GM19239 (cell line): ENCODE measurements around the gene LRP1-AS.
"Not testable (repeated sequence)": the region's sequence is repeated elsewhere in the genome, so short reads cannot be mapped to it uniquely, and the experiment has no call there.

ENCODE experiments used
- DNase-seq: peaks from one replicate; pipeline ENCODE4 v3.0.0; 2011; ENCODE audit warnings: low spot score; ENCODE audit not compliant: insufficient read length
- FAIRE-seq: peaks from 2 replicates; lab custom pipeline; 2011; peaks lifted over from hg19 to GRCh38; lab: Jason Lieb, UNC

LRP1-AS gene

GRCh38 chr12:57127101-57127725 is 20.2 kb downstream of the LRP1-AS start:
- FAIRE-seq: peak; percentile 35

GRCh38 chr12:57126561-57126960 is 20.9 kb downstream of the LRP1-AS start:
- FAIRE-seq (no peak), DNase-seq (no peak)

More at GRCh38 chr12:57127101-57127725, 20.2 kb downstream of the LRP1-AS start:
- peak; percentile 43 for DNase-seq

DNA sequence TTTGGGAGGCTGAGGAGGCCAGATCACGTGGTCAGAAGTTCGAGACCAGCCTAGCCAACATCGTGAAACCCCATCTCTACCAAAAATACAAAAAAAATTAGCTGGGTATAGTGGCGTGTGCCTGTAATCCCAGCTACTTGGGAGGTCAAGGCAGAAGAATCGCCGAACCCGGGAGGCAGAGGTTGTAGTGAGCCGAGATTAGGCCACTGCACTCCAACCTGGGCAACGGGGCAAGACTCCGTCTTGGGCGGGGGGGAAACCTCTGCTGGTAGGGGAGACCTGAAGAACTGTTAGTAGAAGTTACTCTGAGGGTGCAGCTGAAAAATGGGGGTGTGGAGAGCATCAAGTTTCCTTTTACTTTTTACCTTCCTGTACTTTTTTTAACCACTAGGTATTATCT is 21.4 kb downstream of the LRP1-AS start:
- FAIRE-seq (no peak), DNase-seq (no peak)

DNA sequence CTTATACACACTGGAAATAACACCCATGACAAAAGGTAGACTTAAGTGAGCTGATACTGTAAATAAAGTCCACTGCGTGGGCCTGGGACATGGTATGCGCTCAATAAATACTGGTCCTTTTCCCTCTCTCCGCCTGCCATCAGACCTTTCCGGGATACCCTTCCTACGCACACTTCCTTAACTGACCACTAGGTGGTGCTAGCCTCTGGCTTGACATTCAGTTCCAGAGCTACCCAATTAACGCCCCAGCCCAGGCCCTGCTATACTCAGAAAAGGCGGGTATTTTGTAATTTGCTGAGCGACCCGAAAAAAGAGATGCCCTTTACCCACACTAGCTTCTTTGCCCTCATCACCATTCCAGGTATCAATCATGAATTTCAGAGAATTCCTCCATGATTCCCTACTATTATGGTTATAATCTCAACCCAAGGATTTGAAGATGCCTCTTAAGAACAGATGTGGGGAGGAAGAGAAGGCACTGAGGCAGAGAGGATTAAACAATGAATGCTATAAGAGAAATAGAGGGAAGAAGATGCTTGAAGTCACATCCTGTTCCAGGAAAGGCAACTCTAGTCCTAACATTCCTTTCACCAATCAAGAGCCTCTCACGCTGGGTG is 23.1 kb downstream of the LRP1-AS start:
- DNase-seq (peak; percentile 69), FAIRE-seq (peak; percentile 73)

DNA sequence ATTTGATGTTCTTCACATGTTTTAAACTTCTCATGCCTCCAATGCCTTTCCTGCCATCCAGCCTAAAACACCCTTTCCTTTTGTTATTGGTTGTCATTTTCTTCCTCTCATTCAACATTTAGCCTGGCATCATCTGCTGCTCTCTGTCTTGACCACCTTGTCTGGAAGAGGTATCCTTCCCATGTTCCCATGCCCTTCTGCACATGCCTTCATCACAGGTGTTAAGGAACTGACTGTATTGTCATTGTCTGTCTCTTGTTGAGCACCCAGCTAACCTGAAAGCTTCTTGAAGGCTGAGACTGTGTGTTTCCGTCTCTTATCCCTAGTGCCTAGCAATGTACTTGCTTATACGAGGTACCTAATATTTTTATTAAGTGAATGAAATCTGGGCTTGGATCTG is 23.6 kb downstream of the LRP1-AS start:
- no peak for FAIRE-seq

DNA sequence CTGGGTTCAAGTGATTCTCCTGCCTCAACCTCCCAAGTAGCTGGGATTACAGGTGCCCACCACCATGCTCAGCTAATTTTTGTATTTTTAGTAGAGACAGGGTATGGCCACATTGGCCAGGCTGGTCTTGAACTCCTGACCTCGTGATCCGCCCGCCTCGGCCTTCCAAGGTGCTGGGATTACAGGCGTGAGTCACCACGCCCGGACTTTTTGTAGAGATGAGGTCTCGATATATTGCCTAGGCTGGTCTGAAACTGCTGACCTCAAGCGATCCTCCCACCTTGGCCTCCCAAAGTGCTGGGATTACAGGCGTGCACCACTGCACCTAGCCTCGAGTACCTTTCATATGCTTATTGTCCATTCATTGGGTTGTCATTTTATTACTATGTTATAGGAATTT is 26.7 kb downstream of the LRP1-AS start:
- FAIRE-seq, DNase-seq: not testable (repeated sequence)

More for the DNA sequence above, 23.6 kb downstream of the LRP1-AS start:
- no peak for DNase-seq

- no peak for FAIRE-seq
Observed at GRCh38 chr12:57119294-57120085, 27.9 kb downstream of the LRP1-AS start.

GRCh38 chr12:57118711-57119271 is 28.6 kb downstream of the LRP1-AS start:
- FAIRE-seq (no peak), DNase-seq (no peak)

More at GRCh38 chr12:57119294-57120085, 27.9 kb downstream of the LRP1-AS start:
- no peak for DNase-seq

GRCh38 chr12:57116580-57117281 is 30.7 kb downstream of the LRP1-AS start:
- FAIRE-seq: no peak

GRCh38 chr12:57112492-57113294 is 34.7 kb downstream of the LRP1-AS start:
- DNase-seq: peak; percentile 86

More at GRCh38 chr12:57116580-57117281, 30.7 kb downstream of the LRP1-AS start:
- DNase-seq: no peak

DNA sequence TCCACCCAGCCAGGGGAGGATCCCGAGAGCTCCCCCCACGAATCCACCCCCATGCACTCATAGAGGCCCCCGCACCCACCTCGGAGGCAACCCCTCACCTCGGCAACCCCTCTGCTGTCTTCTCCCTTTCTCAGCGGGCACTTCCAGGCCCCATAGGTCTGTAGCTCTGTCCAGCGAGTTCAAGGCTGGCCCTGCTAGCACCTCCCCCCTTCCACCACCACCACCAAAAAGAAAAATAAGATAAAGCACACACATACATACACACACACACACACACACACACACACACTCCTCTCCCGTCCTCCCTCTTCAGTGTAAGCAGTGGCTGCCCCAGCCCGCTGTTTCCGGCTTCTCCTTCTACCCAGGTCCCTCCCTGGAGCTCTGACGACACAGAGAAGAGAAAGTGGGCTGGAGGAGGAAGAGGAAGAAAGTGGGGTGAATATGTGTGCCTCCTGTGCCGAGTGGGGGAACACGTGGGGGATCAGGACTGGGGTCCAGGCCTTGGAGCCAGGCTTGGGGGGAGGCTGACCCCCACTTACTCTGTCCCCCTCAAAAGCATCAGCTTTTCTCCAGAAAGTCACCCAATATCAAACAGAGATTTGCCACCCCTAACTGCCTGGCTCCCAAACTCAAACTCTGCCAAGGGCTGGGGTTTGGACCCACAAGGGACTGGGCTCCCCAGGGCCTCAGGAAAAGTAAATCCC is 36.2 kb downstream of the LRP1-AS start, which contains the start of gene STAT6:
TSS of gene STAT6 (minus strand) at position 332 of the 704 bp plus-strand sequence. CDS start 3,084 bp downstream, outside the sequence.
- peak; percentile 65 for DNase-seq
- peak; percentile 94 for FAIRE-seq

More at GRCh38 chr12:57112492-57113294, 34.7 kb downstream of the LRP1-AS start:
- FAIRE-seq: no peak

DNA sequence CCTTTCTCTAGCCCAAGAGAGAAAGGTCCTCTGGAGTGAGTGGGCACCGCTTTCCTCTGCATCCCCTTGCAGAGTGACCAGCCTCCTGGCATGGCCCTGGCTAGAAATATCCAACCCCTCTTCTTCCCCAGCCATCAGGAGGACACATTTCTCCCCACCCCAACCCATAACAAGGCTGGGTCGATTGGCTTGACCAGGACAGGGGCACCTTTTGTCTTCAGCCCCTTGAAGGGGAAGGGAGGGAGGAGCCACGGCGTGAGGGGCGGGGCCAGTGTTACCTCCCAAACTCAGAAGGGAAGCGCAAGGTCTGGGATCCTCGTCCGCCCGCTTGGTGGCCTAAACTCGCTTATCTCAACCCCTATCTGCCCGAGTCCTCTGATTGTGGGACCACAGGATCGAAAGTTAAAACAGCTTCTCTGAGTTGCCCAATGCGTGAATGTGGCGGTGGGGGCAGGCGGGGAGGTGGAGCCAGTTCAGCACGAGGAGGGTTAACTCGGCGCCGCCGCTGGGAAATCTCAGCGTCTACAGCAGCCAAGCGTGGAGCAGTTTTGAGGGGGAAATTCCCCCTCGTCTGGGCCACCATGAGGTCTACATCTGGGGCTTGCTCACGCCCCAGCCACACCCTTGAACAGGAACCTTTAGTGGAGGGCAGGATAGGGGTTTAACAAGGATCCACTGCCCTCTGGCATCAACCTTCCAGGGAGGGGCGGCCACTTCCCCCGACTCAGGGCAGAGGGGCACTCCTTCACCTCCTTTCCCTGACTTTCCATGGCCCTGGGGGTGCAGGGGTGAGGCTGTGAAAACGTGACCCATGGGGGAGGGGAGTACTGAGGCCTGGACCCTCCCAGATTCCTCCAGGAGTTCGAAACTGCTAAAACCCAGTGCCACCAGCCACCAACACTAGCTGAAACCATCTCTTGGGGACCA is 37.1 kb downstream of the LRP1-AS start:
- DNase-seq (peak; percentile 62), FAIRE-seq (peak; percentile 93)

GRCh38 chr12:57109207-57110103 is 38.0 kb downstream of the LRP1-AS start:
- DNase-seq (no peak), FAIRE-seq (no peak)

DNA sequence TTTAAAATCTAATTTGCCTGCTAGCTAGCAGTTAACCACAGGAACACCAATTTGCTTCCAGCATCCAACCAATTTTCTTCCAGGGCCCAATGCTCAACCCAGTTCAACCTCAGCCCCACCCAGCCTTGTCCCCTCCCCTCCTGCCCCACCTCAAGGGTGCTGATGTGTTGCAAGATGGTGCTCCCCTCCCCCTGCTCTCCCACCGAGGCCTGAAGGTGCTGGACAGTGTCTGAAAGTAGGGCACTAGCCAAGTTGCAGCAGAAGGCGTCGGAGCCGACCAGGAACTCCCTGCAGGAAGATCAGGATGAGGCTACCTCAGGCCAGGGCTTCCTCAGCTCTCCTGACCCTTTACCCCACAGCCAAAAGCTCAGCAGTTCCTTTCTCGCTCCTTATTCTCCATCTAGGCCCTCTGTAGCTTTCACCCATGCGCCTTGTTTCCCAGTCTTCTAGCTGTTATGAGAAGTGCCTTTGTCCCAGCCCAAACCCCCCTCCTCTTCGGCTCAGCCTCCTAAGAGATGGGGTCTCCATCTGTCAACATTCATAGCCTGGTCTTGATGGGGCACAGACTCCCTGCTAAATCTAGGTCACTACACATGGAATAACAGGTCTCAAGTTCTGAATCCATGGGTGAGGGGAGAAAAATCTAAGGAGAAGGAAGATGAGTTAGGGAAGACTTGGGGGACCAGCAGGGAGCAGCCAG is 39.8 kb downstream of the LRP1-AS start:
- FAIRE-seq (no peak), DNase-seq (no peak)

GRCh38 chr12:57106021-57106708 is 41.3 kb downstream of the LRP1-AS start:
- DNase-seq (no peak), FAIRE-seq (no peak)
